Measurements from ENCODE around the gene SLC26A9. TPM values are rescaled to one million over a fixed set of nuclear protein-coding genes. Genes with fewer than 3 reads are reported as not detected.
A peak's percentile ranks its signal among the peaks of the same experiment; 100 is the strongest.

Gene SLC26A9
- total and polyA plus RNA-seq, 2 donors (not counting 3 experiments of a cell fraction or from before 2014, with no cell fraction given), result 0.10 to 0.20 TPM

- H4K20me1 ChIP-seq (replicated peaks; ENCODE audit: control insufficient read depth, extremely low read depth, insufficient read depth, low read length), result no peaks in the 10 kb centered on the region
- no peak overlapping the region for H3K4me3 ChIP-seq (replicated peaks in 1 of 3; ENCODE audit: insufficient read depth in 1 of 3, low read depth in 1 of 3, low read length in 3 of 3)
- no peaks in the 10 kb centered on the region for H3K9me3 ChIP-seq (replicated peaks; ENCODE audit: control insufficient read depth, insufficient read depth, low read length)
- CTCF ChIA-PET, result interaction anchor here (0.8 to 12.0 kb wide), 9 partner anchors 17 to 319 kb away, joined by 3 to 1606 read pairs (median 16); no protein-coding TSS in a partner anchor
- no peaks in the 10 kb centered on the region for H3K9me1 ChIP-seq (replicated peaks; ENCODE audit: control insufficient read depth, extremely low read depth, insufficient read depth, low read length)
- intact Hi-C loops (cut with micrococcal nuclease) (no loop called here), dilution Hi-C loops (cut with MboI; ENCODE audit: extremely low pct_ligation_motif_present, low sequenced_read_pairs) (loop anchor here (25.0 kb wide), 1 partner anchor 134 kb away; the partner anchor contains the start of gene AVPR1B)
- TF ChIP-seq CTCF (IDR thresholded peaks at IDR 0.05; ENCODE audit: extremely low read depth in 1 of 2, insufficient read depth in 1 of 2, low read depth in 1 of 2, low read length in 2 of 2), result no peak
- H2AFZ ChIP-seq (ENCODE audit: low read depth, low read length), result no peak overlapping the region
- no TSS peak for BruUV-seq (replicated peaks)
- FAIRE-seq (no peak), DNase-seq (ENCODE audit: low read depth, low spot score) (no peak)
- no peaks in the 10 kb centered on the region for H3K79me2 ChIP-seq (ENCODE audit: control insufficient read depth, insufficient read depth, low read length)
- H3K27me3 ChIP-seq (ENCODE audit: control insufficient read depth in 2 of 2, insufficient read depth in 2 of 2, low read length in 2 of 2), result no peaks in the 10 kb centered on the region
- no peak overlapping the region for H3K4me2 ChIP-seq (ENCODE audit: insufficient read depth, low read length)
- H3K4me1 ChIP-seq (ENCODE audit: control insufficient read depth, extremely low read depth, insufficient read depth, low read length), result peaks cover 6% of the 10 kb centered on the region
- H3K36me3 ChIP-seq (ENCODE audit: control insufficient read depth in 2 of 2, extremely low read depth in 1 of 2, insufficient read depth in 2 of 2, low read length in 2 of 2), result no peaks in the 10 kb centered on the region
- no peak overlapping the region for H3K9ac ChIP-seq (replicated peaks; ENCODE audit: extremely low read depth, insufficient read depth, low read length)
- H3K27ac ChIP-seq (ENCODE audit: insufficient read depth, low read depth, low read length), result no peak overlapping the region
- POLR2A ChIA-PET, result no interaction called here
Observed at GRCh38 chr1:205978676-205979075, 35.4 kb upstream of the SLC26A9 start.

- peaks cover 5% of the 10 kb centered on the region for H3K4me1 ChIP-seq (ENCODE audit: control insufficient read depth, extremely low read depth, insufficient read depth, low read length)
- H3K4me3 ChIP-seq (replicated peaks in 1 of 3; ENCODE audit: insufficient read depth in 1 of 3, low read depth in 1 of 3, low read length in 3 of 3), result no peak overlapping the region
- no peaks in the 10 kb centered on the region for H4K20me1 ChIP-seq (replicated peaks; ENCODE audit: control insufficient read depth, extremely low read depth, insufficient read depth, low read length)
- H3K4me2 ChIP-seq (ENCODE audit: insufficient read depth, low read length), result no peak overlapping the region
- CTCF ChIA-PET, result interaction anchor here (0.6 to 12.0 kb wide), 89 partner anchors 9 to 448 kb away, joined by 3 to 1606 read pairs (median 5); partner anchors contain the start of genes PM20D1, RAB29, RAB7B and SLC26A9
- intact Hi-C loops (cut with micrococcal nuclease), result loop anchor here (1.0 kb wide), 3 partner anchors 58 to 318 kb away; no protein-coding TSS in a partner anchor
- no peaks in the 10 kb centered on the region for H3K36me3 ChIP-seq (ENCODE audit: control insufficient read depth in 2 of 2, extremely low read depth in 1 of 2, insufficient read depth in 2 of 2, low read length in 2 of 2)
- no peaks in the 10 kb centered on the region for H3K79me2 ChIP-seq (ENCODE audit: control insufficient read depth, insufficient read depth, low read length)
- peak; percentile 68 for DNase-seq (ENCODE audit: low read depth, low spot score)
- H3K27me3 ChIP-seq (ENCODE audit: control insufficient read depth in 2 of 2, insufficient read depth in 2 of 2, low read length in 2 of 2), result no peaks in the 10 kb centered on the region
- no peaks in the 10 kb centered on the region for H3K9me1 ChIP-seq (replicated peaks; ENCODE audit: control insufficient read depth, extremely low read depth, insufficient read depth, low read length)
- no TSS peak for BruUV-seq (replicated peaks)
- no peak overlapping the region for H3K27ac ChIP-seq (ENCODE audit: insufficient read depth, low read depth, low read length)
- no peak overlapping the region for H3K9ac ChIP-seq (replicated peaks; ENCODE audit: extremely low read depth, insufficient read depth, low read length)
- FAIRE-seq, result no peak
- POLR2A ChIA-PET, result interaction anchor here (0.9 to 1.0 kb wide), 2 partner anchors 57 to 59 kb away, joined by 4 to 7 read pairs; no protein-coding TSS in a partner anchor
- peak; percentile 91 to 98 for TF ChIP-seq CTCF (IDR thresholded peaks at IDR 0.05; ENCODE audit: extremely low read depth in 1 of 2, insufficient read depth in 1 of 2, low read depth in 1 of 2, low read length in 2 of 2)
- no peak for TF ChIP-seq GATA2 (IDR thresholded peaks at IDR 0.05; ENCODE audit: insufficient read depth, insufficient read length, low read depth, low read length)
- no peaks in the 10 kb centered on the region for H3K9me3 ChIP-seq (replicated peaks; ENCODE audit: control insufficient read depth, insufficient read depth, low read length)
- H2AFZ ChIP-seq (ENCODE audit: low read depth, low read length), result no peak overlapping the region
- dilution Hi-C loops (cut with MboI; ENCODE audit: extremely low pct_ligation_motif_present, low sequenced_read_pairs), result loop anchor here (25.0 kb wide), 1 partner anchor 135 kb away; the partner anchor contains the start of gene AVPR1B
Observed at GRCh38 chr1:205977402-205978014, 34.3 kb upstream of the SLC26A9 start.
